ENCODE results near the gene SSH2. TPM values are rescaled to one million over a fixed set of nuclear protein-coding genes. Genes with fewer than 3 reads are reported as not detected.
"Not testable (repeated sequence)": the region's sequence is repeated elsewhere in the genome, so short reads cannot be mapped to it uniquely, and the experiment has no call there.

Gene SSH2
- total RNA-seq, 1 donor from 2014 or later, result 37.6 TPM

GRCh38 chr17:29659155-29659554, 270.9 kb downstream of the SSH2 start:
- no peak for DNase-seq (ENCODE audit: extremely low spot score in 2 of 2)
- H3K27me3 ChIP-seq, result no peaks in the 10 kb centered on the region
- no peaks in the 10 kb centered on the region for H3K9me3 ChIP-seq
- H3K4me3 ChIP-seq, result no peak overlapping the region
- intact Hi-C loops (cut with DNase I), result no loop called here
- H3K4me1 ChIP-seq, result no peaks in the 10 kb centered on the region
- H3K36me3 ChIP-seq, result peaks cover 0 to 19% of the 10 kb centered on the region in 2 donors
- no peak overlapping the region for H3K27ac ChIP-seq
- no peak for TF ChIP-seq POLR2A (IDR thresholded peaks at IDR 0.05)

GRCh38 chr17:29655323-29655722, 274.7 kb downstream of the SSH2 start:
- no peak overlapping the region for H3K27ac ChIP-seq
- H3K4me1 ChIP-seq, result no peaks in the 10 kb centered on the region
- no peaks in the 10 kb centered on the region for H3K27me3 ChIP-seq
- no peak for DNase-seq (ENCODE audit: extremely low spot score in 2 of 2)
- no peaks in the 10 kb centered on the region for H3K9me3 ChIP-seq
- H3K4me3 ChIP-seq, result no peak overlapping the region
- intact Hi-C loops (cut with DNase I), result no loop called here
- no peak for TF ChIP-seq POLR2AphosphoS5 (IDR thresholded peaks at IDR 0.05; ENCODE audit: insufficient read depth in 1 of 2, low read depth in 1 of 2)
- TF ChIP-seq POLR2A (IDR thresholded peaks at IDR 0.05), result no peak
- TF ChIP-seq CTCF (IDR thresholded peaks at IDR 0.05), result no peak
- peaks cover 0 to 7% of the 10 kb centered on the region in 2 donors for H3K36me3 ChIP-seq

GRCh38 chr17:29653995-29654714, 275.9 kb downstream of the SSH2 start:
- Histone ChIP-seq H3K9me3 (no peaks in the 10 kb centered on the region), H3K27me3 (no peaks in the 10 kb centered on the region), H3K36me3 (peaks cover 0 to 7% of the 10 kb centered on the region in 2 donors), H3K4me1 (no peaks in the 10 kb centered on the region), H3K27ac (no peak overlapping the region), H3K4me3 (no peak overlapping the region)
- no peak for TF ChIP-seq CTCF (IDR thresholded peaks at IDR 0.05)
- no peak for TF ChIP-seq POLR2A (IDR thresholded peaks at IDR 0.05)
- TF ChIP-seq POLR2AphosphoS5 (IDR thresholded peaks at IDR 0.05; ENCODE audit: insufficient read depth in 1 of 2, low read depth in 1 of 2), result no peak
- DNase-seq (ENCODE audit: extremely low spot score in 2 of 2), result no peak
- intact Hi-C loops (cut with DNase I), result no loop called here

GRCh38 chr17:29652976-29653375, 277.1 kb downstream of the SSH2 start:
- no peaks in the 10 kb centered on the region for H3K4me1 ChIP-seq
- H3K27me3 ChIP-seq, result no peaks in the 10 kb centered on the region
- H3K27ac ChIP-seq, result no peak overlapping the region
- peaks cover 0 to 7% of the 10 kb centered on the region in 2 donors for H3K36me3 ChIP-seq
- no peak for TF ChIP-seq CTCF (IDR thresholded peaks at IDR 0.05)
- no peak for TF ChIP-seq POLR2A (IDR thresholded peaks at IDR 0.05)
- TF ChIP-seq POLR2AphosphoS5 (IDR thresholded peaks at IDR 0.05; ENCODE audit: insufficient read depth in 1 of 2, low read depth in 1 of 2), result no peak
- intact Hi-C loops (cut with DNase I), result no loop called here
- no peaks in the 10 kb centered on the region for H3K9me3 ChIP-seq
- no peak overlapping the region for H3K4me3 ChIP-seq
- DNase-seq (ENCODE audit: extremely low spot score in 2 of 2), result no peak

- H3K4me1 ChIP-seq; intact Hi-C loops (cut with DNase I); H3K4me3 ChIP-seq; H3K27ac ChIP-seq; H3K27me3 ChIP-seq; DNase-seq (ENCODE audit: extremely low spot score in 2 of 2); H3K36me3 ChIP-seq; H3K9me3 ChIP-seq: not testable (repeated sequence)
Observed at GRCh38 chr17:29651913-29652312, 278.1 kb downstream of the SSH2 start.

GRCh38 chr17:29650396-29650795, 279.6 kb downstream of the SSH2 start:
- Histone ChIP-seq H3K36me3 (no peaks in the 10 kb centered on the region), H3K27me3 (no peaks in the 10 kb centered on the region), H3K4me3 (no peak overlapping the region), H3K27ac (no peak overlapping the region), H3K9me3 (no peaks in the 10 kb centered on the region), H3K4me1 (peaks cover 11% of the 10 kb centered on the region)
- intact Hi-C loops (cut with DNase I), result no loop called here
- TF ChIP-seq POLR2AphosphoS5 (IDR thresholded peaks at IDR 0.05; ENCODE audit: insufficient read depth in 1 of 2, low read depth in 1 of 2) (no peak), CTCF (IDR thresholded peaks at IDR 0.05) (no peak), POLR2A (IDR thresholded peaks at IDR 0.05) (no peak)
- DNase-seq (ENCODE audit: extremely low spot score in 2 of 2), result no peak
